GM12874 (cell line): ENCODE data around the gene ZNF526.

Experiments used
- CTCF ChIP-seq: IDR thresholded peaks from 2 replicates; pipeline ENCODE4 v1.5.1; 2011; ENCODE audit warnings: low read depth, mild to moderate bottlenecking, control low read depth, low read length, moderate library complexity; ENCODE audit not compliant: insufficient read depth

ZNF526 gene

GRCh38 chr19:42216653-42217519 lies 3.2 kb upstream of the ZNF526 start:
- TF ChIP-seq CTCF = no peak

- no peak for TF ChIP-seq CTCF
These were observed 2.3 kb upstream of the ZNF526 start, which contains the start of gene DEDD2 for GRCh38 chr19:42217520-42218437. DEDD2 (minus strand) TSS chr19:42217677; CDS start chr19:42217007, 670 bp downstream.

- no peak for TF ChIP-seq CTCF
These were observed 612 bp downstream of the ZNF526 start for GRCh38 chr19:42220751-42221097.

GRCh38 chr19:42224940-42225717 lies 5.0 kb downstream of the ZNF526 start:
- TF ChIP-seq CTCF = no peak

GRCh38 chr19:42225718-42226292 lies 5.7 kb downstream of the ZNF526 start:
- no peak for TF ChIP-seq CTCF

GRCh38 chr19:42226886-42227285 lies 6.8 kb downstream of the ZNF526 start:
- TF ChIP-seq CTCF = no peak
